HepG2 (cell line): ENCODE data around the gene ARHGAP26.

Experiments used
- CTCF ChIP-seq: sonication (generic); formaldehyde crosslinking; IDR thresholded peaks from 2 replicates; pipeline ENCODE4 v1.5.0; 2020; ENCODE audit warnings: mild to moderate bottlenecking, missing genetic modification reagents, moderate library complexity
- SRSF9 ChIP-seq: fragments of 200-400 bp; formaldehyde crosslinking; IDR thresholded peaks from 2 replicates; pipeline ENCODE4 v1.6.1; 2018; ENCODE audit warnings: borderline replicate concordance, mild to moderate bottlenecking, low read depth, low read length; ENCODE audit not compliant: insufficient read depth, poor library complexity, severe bottlenecking
- ZZZ3 ChIP-seq: sonication (generic); formaldehyde crosslinking; IDR thresholded peaks from 2 replicates; pipeline ENCODE4 v1.4.0; 2020; ENCODE audit warnings: missing genetic modification reagents, mild to moderate bottlenecking, borderline replicate concordance

GRCh38 chr5:143161885-143162540 lies 391.8 kb downstream of the ARHGAP26 start:
- TF ChIP-seq CTCF = no peak
- TF ChIP-seq ZZZ3 = no peak
- TF ChIP-seq SRSF9 = no peak
